Activated B cell treated with CpG ODN at 0.5 μM for 24 hours (primary cell): ENCODE measurements around the gene SPAG9. TPM values are rescaled to one million over a fixed set of nuclear protein-coding genes. Genes with fewer than 3 reads are reported as not detected.

Source experiments
- ATAC-seq: fragments of 200-7000 bp; cut with Tn5 transposase; one replicate; pipeline ENCODE4 v1.10.0; 2021; ENCODE audit warnings: low read depth, mild to moderate bottlenecking, moderate library complexity
- CTCF ChIA-PET: fragments of 350-600 bp; sonication (Branson Sonifier 250); formaldehyde crosslinking; loops from one replicate; lab custom pipeline; 2021; ENCODE audit warnings: antibody characterized with exemption; lab: Charles Lee
- POLR2A ChIA-PET: fragments of 350-600 bp; sonication (Branson Sonifier 250); formaldehyde crosslinking; loops from one replicate; lab custom pipeline; 2021; ENCODE audit warnings: antibody characterized with exemption; lab: Charles Lee
- DNase-seq: peaks from one replicate; pipeline ENCODE4 v3.0.0; 2022
- H3K27ac Mint-ChIP-seq: one replicate; pipeline ENCODE4 v1.8.0; 2020; ENCODE audit warnings: mixed read lengths
- H3K27me3 Mint-ChIP-seq: one replicate; pipeline ENCODE4 v1.8.0; 2021; ENCODE audit warnings: mixed read lengths
- H3K36me3 Mint-ChIP-seq: one replicate; pipeline ENCODE4 v1.8.0; 2021; ENCODE audit warnings: low read depth, mixed read lengths
- H3K4me1 Mint-ChIP-seq: one replicate; pipeline ENCODE4 v1.8.0; 2021; ENCODE audit warnings: mixed read lengths
- H3K4me3 Mint-ChIP-seq: one replicate; pipeline ENCODE4 v1.8.0; 2020; ENCODE audit warnings: mild to moderate bottlenecking, mixed read lengths
- H3K9me3 Mint-ChIP-seq: one replicate; pipeline ENCODE4 v1.8.0; 2020; ENCODE audit warnings: mixed read lengths
- intact Hi-C: fragments of 100-400 bp; cut with micrococcal nuclease; formaldehyde crosslinking; loops from one replicate; pipeline ENCODE4 v1.15.1; 2024
- total RNA-seq: library from RNA; stranded (reverse); gene quantifications from 2 replicates; pipeline ENCODE4 v1.2.3, GENCODE V29; 2022
- TF ChIP-seq, protein P1 (sequence below): fragments of 200-600 bp; IDR thresholded peaks from one replicate; pipeline ENCODE4 v1.8.0; 2022; ENCODE audit warnings: antibody characterized with exemption, mild to moderate bottlenecking

SPAG9 gene
- total RNA-seq, 1 donor from 2014 or later = 49.3 TPM

DNA sequence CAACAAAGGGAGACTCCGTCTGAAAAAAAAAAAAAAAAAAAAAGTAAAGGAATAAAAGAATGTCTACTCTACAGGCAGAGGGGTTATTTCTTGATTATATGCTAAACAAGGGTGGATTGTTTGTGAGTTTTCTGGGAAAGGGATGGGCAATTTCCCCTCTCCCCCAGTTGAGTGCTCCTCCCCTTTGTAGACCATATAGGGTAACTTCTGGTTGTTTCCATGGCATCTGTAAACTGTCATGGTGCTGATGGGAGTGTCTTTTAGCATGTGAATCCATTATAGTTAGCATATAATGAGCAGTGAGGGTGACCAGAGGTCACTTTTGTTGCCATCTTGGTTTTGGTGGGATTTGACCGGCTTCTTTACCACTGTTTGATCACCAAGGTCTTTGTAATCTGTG is 28.5 kb upstream of the SPAG9 start:
- no peaks in the 10 kb centered on the region for H3K27me3 Mint-ChIP-seq
- no peaks in the 10 kb centered on the region for H3K4me1 Mint-ChIP-seq
- DNase-seq (no peak), ATAC-seq (no peak)
- TF ChIP-seq, protein P1, sequence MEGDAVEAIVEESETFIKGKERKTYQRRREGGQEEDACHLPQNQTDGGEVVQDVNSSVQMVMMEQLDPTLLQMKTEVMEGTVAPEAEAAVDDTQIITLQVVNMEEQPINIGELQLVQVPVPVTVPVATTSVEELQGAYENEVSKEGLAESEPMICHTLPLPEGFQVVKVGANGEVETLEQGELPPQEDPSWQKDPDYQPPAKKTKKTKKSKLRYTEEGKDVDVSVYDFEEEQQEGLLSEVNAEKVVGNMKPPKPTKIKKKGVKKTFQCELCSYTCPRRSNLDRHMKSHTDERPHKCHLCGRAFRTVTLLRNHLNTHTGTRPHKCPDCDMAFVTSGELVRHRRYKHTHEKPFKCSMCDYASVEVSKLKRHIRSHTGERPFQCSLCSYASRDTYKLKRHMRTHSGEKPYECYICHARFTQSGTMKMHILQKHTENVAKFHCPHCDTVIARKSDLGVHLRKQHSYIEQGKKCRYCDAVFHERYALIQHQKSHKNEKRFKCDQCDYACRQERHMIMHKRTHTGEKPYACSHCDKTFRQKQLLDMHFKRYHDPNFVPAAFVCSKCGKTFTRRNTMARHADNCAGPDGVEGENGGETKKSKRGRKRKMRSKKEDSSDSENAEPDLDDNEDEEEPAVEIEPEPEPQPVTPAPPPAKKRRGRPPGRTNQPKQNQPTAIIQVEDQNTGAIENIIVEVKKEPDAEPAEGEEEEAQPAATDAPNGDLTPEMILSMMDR = no peak
- intact Hi-C loops = no loop called here
- POLR2A ChIA-PET = no interaction called here
- no peak overlapping the region for H3K27ac Mint-ChIP-seq
- CTCF ChIA-PET = interaction anchor here (5.7 kb wide), 1 partner anchor 147 kb away, joined by 86 read pairs; no protein-coding TSS in a partner anchor
- H3K4me3 Mint-ChIP-seq = no peak overlapping the region
- no peaks in the 10 kb centered on the region for H3K9me3 Mint-ChIP-seq
- H3K36me3 Mint-ChIP-seq = no peaks in the 10 kb centered on the region

DNA sequence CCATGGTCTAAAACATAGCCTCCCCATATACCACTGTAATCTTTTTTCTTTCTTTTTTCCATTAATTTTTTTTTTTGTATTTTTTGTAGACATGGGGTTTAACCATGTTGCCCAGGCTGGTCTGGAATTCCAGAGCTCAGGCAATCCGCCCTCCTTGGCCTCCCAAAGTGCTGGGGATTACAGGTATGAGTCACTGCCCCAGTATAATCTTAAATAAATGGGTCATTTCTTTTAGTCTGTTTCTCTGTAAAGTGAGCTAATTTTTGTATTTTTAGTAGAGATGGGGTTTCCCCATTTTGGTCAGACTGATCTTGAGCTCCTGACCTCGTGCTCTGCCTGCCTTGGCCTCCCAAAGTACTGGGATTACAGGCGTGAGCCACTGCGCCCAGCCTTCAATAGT is 27.0 kb upstream of the SPAG9 start:
- ChIA-PET CTCF (no interaction called here), POLR2A (no interaction called here)
- H3K4me3 Mint-ChIP-seq = no peak overlapping the region
- TF ChIP-seq, protein P1 = no peak
- no peaks in the 10 kb centered on the region for H3K36me3 Mint-ChIP-seq
- DNase-seq (no peak), ATAC-seq (no peak)
- H3K4me1 Mint-ChIP-seq = no peaks in the 10 kb centered on the region
- intact Hi-C loops = no loop called here
- H3K27ac Mint-ChIP-seq = no peak overlapping the region
- H3K9me3 Mint-ChIP-seq = no peaks in the 10 kb centered on the region
- no peaks in the 10 kb centered on the region for H3K27me3 Mint-ChIP-seq

DNA sequence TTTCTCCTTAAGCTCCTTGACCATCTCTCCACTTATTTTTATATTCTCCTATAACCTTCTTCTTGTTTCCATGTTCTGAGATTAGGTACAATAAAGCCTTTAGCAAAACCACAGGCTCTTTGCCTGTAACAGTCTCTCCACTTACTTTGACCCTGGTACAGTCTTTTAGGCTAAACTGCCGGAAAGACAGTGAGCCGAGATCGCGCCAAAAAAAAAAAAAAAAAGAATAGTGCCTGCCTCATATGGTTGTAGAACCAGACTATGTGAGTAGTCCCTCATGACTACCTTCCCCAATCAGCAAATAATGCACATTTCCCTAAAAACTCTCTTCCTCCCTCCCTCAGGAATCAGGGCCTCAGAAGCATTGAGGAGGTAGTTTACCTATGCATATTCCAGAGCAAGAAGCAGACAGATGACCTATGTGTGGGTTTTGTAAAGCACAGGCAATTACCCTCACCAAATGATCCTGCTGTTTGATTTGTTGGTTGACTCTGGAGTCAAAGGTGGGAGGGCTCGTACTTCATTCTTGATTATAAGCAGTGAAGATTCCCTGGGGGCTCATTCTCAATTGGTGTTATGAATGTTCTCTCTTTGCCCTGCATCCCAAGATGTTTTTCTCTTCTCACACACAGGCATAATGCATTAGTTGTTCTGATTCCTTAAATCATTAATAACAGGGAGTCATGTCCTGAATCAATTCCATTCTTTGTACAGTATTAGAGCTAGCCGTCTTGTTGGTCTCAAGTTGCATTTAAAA is 23.8 kb upstream of the SPAG9 start:
- intact Hi-C loops = no loop called here
- no peaks in the 10 kb centered on the region for H3K9me3 Mint-ChIP-seq
- no peak overlapping the region for H3K4me3 Mint-ChIP-seq
- H3K27ac Mint-ChIP-seq = no peak overlapping the region
- no peaks in the 10 kb centered on the region for H3K4me1 Mint-ChIP-seq
- ATAC-seq = no peak
- no peaks in the 10 kb centered on the region for H3K27me3 Mint-ChIP-seq
- no peak for DNase-seq
- TF ChIP-seq, protein P1 = no peak
- ChIA-PET CTCF (no interaction called here), POLR2A (interaction anchor here (0.6 kb wide), 1 partner anchor 366 kb away, joined by 3 read pairs; no protein-coding TSS in a partner anchor)
- H3K36me3 Mint-ChIP-seq = no peaks in the 10 kb centered on the region

DNA sequence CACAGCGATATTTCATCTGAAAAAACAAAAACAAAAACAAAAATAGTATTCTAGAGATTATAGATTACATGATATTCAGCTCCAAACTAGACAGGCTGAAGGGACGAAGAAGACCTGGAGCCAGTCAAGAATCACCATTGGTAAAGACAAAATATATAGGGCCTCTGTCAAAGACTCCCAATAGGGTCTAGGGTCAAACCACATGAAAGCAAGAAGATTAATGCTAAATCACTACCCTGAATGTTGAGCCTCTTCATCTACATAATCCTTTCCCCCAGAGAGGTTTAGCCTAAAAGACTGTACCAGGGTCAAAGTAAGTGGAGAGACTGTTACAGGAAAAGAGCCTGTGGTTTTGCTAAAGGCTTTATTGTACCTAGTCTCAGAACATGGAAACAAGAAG is 21.9 kb upstream of the SPAG9 start:
- CTCF ChIA-PET = no interaction called here
- intact Hi-C loops = no loop called here
- no peaks in the 10 kb centered on the region for H3K27me3 Mint-ChIP-seq
- DNase-seq (no peak), ATAC-seq (no peak)
- no peaks in the 10 kb centered on the region for H3K36me3 Mint-ChIP-seq
- H3K4me3 Mint-ChIP-seq = no peak overlapping the region
- no peak overlapping the region for H3K27ac Mint-ChIP-seq
- POLR2A ChIA-PET = no interaction called here
- TF ChIP-seq, protein P1 = no peak
- no peaks in the 10 kb centered on the region for H3K9me3 Mint-ChIP-seq
- no peaks in the 10 kb centered on the region for H3K4me1 Mint-ChIP-seq

DNA sequence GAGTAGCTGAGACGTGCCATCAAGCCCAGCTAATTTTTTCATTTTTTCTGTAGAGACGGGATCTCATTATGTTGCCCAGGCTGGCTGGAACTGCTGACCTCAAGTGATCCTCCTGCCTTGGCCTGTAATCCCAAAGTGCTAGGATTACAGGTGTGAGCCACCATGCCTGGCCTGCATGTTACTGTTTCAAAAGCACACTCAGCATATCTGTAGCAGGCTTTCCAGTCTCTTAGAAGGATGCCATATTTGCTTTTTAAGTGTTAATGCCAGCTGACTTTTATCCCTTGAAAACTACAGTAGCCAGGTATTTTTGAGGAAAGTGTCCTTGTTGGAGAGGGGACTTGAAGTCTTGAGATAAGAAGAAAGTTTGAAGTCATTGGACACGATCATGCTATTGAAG is 15.3 kb upstream of the SPAG9 start:
- Mint-ChIP-seq H3K36me3 (no peaks in the 10 kb centered on the region), H3K9me3 (no peaks in the 10 kb centered on the region), H3K27ac (no peak overlapping the region), H3K4me1 (peaks cover 2% of the 10 kb centered on the region), H3K4me3 (no peak overlapping the region), H3K27me3 (no peaks in the 10 kb centered on the region)
- DNase-seq (no peak), ATAC-seq (no peak)
- intact Hi-C loops = no loop called here
- TF ChIP-seq, protein P1 = no peak
- ChIA-PET CTCF (no interaction called here), POLR2A (no interaction called here)
